Lung microvascular endothelial cell (primary cell): ENCODE measurements around the gene MAPK7. TPM values are rescaled to one million over a fixed set of nuclear protein-coding genes. Genes with fewer than 3 reads are reported as not detected.

Experiments used
- DNase-seq, 2 donors: peaks; one replicate each; pipeline versions ENCODE4 v3.0.0 to v3.0.0-alpha.2; 2010; ENCODE audit warnings: low read depth in 2 of 2
- total RNA-seq: library from RNA; depleted of rRNA; stranded (reverse); fragments of >200 nt; gene quantifications from 2 replicates; pipeline ENCODE4 v1.2.1, GENCODE V29; 2014

MAPK7 gene
- total RNA-seq, 1 donor from 2014 or later, result 11.5 TPM

- peak; percentile 92 to 95 for DNase-seq
These were observed 15.8 kb upstream of the MAPK7 start, which contains the start of gene B9D1 for GRCh38 chr17:19362277-19363113. B9D1 (minus strand) TSS chr17:19362723; CDS start chr17:19362569, 154 bp downstream.

DNA sequence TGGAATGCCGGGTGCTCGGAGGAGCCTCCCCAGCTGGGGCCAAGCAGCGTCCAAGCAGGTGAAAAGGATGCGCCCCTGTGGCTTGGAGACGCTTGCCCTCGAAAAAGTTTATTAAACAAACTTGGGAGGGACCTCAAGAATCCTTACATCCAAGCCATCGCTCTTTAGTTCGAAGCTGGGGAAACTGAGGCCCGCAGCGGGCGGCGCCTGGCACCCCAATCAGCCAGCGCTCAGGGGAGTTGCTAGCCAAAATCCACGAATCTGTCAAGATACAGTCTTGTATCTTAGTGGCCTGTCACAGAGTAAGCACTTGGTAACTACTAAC, 15.2 kb upstream of the MAPK7 start:
- DNase-seq, result no peak

- no peak for DNase-seq
These were observed 14.8 kb upstream of the MAPK7 start for GRCh38 chr17:19363460-19364035.

GRCh38 chr17:19364699-19365498, 13.4 kb upstream of the MAPK7 start:
- DNase-seq, result no peak

GRCh38 chr17:19365499-19365817, 12.8 kb upstream of the MAPK7 start:
- DNase-seq, result no peak

DNA sequence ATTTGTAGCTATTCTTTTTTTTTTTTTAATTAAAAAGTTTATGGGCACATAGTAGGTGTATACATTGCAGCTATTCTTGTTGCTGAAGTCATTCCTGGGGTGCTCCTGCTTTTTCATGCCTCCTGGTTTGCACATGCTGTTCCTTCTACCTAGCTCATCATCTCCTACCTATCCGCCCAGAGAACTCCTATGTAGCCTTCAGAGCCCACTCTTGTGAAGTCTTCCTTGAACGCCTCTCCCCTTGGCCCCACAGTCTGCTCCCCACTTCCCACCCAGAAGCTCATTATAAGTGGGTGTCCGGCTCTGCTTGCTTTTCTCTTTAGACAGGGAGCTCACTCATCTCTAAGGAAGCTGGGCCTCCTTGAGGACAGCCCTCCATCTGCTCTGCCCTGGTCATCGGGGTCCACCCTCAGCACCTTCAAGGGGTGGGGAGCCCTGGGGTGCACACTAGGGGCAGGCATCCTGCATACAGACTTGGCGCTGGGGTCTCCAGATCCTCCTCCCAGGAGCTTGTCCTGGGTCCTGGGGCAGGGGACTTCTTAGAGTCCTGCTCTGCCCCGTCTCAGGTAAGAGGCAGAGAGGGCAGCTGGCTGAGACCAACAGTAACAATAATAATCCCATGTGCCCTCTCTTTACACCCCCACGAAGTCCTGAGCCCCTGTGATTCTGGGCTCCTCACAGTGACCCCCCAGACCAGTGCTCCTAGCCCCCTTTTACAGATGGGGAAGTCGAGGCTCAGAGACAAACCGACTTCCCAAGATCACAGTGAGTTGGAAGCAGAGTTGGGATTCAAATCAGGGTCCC, 12.3 kb upstream of the MAPK7 start:
- no peak for DNase-seq

GRCh38 chr17:19366637-19366972, 11.7 kb upstream of the MAPK7 start:
- DNase-seq, result no peak

DNA sequence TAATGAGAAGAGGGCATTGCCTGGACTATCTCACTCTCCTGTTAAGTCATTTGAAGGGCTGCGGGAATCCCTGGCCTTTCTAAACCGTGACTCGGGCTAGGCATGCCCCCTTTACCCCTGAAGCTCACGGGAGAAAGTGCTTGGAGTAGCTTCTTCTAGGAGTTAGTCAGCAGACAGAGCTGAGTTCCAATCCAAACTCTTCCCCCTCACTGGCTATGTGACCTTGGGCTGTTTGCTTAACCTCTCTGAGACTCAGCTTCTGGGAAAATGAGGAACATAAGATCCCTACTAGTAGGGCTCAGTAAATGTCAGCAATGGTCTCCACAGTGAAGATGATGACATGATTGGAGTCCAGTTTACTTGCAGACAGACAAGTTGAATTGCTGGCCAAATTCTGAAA, 10.1 kb upstream of the MAPK7 start:
- no peak for DNase-seq

- no peak for DNase-seq
These were observed 9.1 kb upstream of the MAPK7 start for GRCh38 chr17:19369107-19369778.

DNA sequence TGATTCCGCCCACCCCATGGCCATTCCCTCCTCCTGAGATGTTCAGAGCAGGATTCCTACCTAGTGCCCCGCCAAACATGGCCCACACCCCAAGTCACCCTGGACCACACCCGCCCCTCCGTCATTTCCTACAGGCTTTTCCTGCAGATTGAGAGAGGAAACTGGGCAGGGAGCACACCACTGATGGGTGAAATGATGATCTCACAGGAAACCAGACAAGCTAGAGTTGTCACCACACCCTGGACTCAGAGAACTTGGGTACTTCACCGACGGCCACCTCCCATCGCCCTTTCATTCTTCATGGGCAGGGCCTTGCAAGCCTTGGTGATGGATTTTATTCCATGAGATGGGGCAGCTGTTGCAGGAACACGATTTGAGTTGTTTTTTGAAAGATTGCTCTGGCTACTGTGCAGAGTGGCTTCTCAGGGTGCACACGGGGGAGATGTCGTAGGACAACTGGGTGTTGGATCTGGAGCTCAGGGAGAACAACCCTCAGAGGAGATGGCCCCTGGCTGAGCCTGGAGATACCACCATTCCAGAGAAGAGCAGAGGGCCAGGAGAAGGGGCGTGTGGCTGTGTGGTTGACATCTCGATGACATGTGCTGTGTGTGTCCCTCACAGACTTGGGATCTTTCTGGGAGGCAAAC, 8.3 kb upstream of the MAPK7 start:
- DNase-seq, result peak; percentile 48 to 64

DNA sequence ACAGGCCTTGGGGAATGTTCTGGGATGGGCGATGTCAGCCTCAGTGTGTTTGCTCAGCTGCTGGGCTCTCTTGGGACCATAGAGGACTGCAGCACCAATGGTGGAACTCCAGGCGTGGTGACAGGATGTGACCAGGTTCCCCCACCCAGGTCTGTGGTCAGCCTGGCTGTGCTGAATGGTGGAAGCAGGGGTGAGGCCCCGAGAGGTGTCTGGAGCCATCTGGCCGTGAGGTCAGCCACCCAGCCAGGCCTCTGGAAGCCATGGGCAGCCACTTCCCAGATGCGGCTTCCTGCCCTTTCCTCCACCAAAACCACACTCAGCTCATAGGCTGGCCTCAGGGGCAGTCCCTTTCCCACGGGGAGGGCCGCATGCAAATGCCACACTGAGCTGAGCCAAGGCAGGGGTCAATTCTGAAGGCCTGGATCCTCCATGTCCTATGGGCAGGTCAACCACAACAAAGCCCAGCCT, 7.8 kb upstream of the MAPK7 start:
- peak; percentile 48 to 50 for DNase-seq

- DNase-seq, result no peak
These were observed 6.9 kb upstream of the MAPK7 start for GRCh38 chr17:19371259-19372010.

GRCh38 chr17:19372011-19372370, 6.3 kb upstream of the MAPK7 start:
- DNase-seq, result no peak

DNA sequence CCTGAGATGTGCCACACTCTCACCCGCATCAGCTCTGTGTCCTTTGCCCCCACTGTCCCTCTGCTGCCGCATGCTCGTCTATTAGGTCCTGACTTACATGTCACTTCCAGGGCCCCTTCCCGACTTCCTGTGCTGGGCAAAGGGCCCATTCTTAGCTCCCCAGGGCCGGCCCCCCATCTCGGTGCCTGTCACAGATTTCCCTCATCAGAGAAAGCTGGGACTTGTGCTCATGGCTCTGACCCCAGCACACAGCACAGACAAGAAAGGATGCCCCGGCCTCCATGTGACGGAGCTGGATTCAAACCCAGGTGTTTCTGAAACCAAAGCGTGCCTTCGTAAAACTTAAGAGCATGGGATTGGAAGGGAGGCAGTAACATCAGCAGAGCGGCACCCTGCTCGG, 5.9 kb upstream of the MAPK7 start:
- no peak for DNase-seq

- DNase-seq, result no peak
These were observed 5.3 kb upstream of the MAPK7 start for GRCh38 chr17:19372866-19373504.

DNA sequence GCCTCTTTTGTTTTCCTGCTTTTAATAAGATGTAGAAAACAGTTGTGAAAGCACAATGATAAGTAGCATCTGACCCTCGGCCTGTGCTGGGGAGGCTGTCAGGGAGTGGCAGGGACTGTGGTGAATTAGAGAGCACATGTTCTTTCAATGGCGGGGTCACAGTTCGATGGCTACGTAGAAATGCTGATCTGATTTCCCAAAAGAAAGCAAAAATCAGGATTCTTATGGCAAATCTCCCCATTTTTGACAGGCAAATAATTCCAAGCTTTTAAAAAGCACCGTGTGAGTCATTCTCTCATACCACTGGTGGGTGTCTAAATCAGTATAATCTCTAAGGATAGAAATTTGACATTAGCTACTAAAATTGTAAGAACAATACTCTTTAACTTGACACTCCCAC, 4.2 kb upstream of the MAPK7 start:
- DNase-seq, result no peak

GRCh38 chr17:19375732-19376131, 2.6 kb upstream of the MAPK7 start:
- DNase-seq, result no peak

GRCh38 chr17:19376811-19377210, 1.5 kb upstream of the MAPK7 start:
- no peak for DNase-seq

GRCh38 chr17:19377602-19378415, 489 bp upstream of the MAPK7 start:
- DNase-seq, result peak; percentile 99 to 100
